Fibroblast of skin of left biceps (primary cell): ENCODE data around the gene TCEANC.

ENCODE experiments used
- DNase-seq, 2 experiments: peaks; one replicate each; pipeline ENCODE4 v3.0.0-alpha.2; 2013; ENCODE audit warnings: low read depth in 2 of 2

TCEANC gene

GRCh38 chrX:13691841-13692371 lies 39.0 kb downstream of the TCEANC start:
- DNase-seq: no peak

GRCh38 chrX:13692771-13693231 lies 39.9 kb downstream of the TCEANC start:
- no peak for DNase-seq

- DNase-seq: no peak
Observed at GRCh38 chrX:13693341-13693961, 40.5 kb downstream of the TCEANC start.

- DNase-seq: no peak
Observed at GRCh38 chrX:13694359-13694758, 41.4 kb downstream of the TCEANC start.

GRCh38 chrX:13694983-13695382 lies 42.0 kb downstream of the TCEANC start:
- no peak for DNase-seq

- DNase-seq: no peak
Observed at GRCh38 chrX:13695601-13696115, 42.7 kb downstream of the TCEANC start.

- DNase-seq: no peak
Observed at GRCh38 chrX:13697455-13697854, 44.5 kb downstream of the TCEANC start.

- no peak for DNase-seq
Observed at GRCh38 chrX:13697976-13698375, 45.0 kb downstream of the TCEANC start.

GRCh38 chrX:13698432-13698831 lies 45.5 kb downstream of the TCEANC start:
- no peak for DNase-seq

GRCh38 chrX:13699183-13699826 lies 46.4 kb downstream of the TCEANC start:
- no peak for DNase-seq

GRCh38 chrX:13700380-13700779 lies 47.4 kb downstream of the TCEANC start:
- no peak for DNase-seq

- DNase-seq: no peak
Observed at GRCh38 chrX:13702111-13702789, 49.3 kb downstream of the TCEANC start.

GRCh38 chrX:13703135-13703534 lies 50.2 kb downstream of the TCEANC start:
- DNase-seq: no peak

GRCh38 chrX:13703589-13703988 lies 50.6 kb downstream of the TCEANC start:
- DNase-seq: no peak

- no peak for DNase-seq
Observed at GRCh38 chrX:13711141-13711540, 58.2 kb downstream of the TCEANC start.
